HEK293 (cell line): ENCODE measurements around the gene ZNF574.

Source experiments
- CTCF ChIA-PET: fragments of 350-600 bp; formaldehyde crosslinking; extraction: SDS; loops from one replicate; lab custom pipeline; 2021; ENCODE audit warnings: antibody characterized with exemption; lab: Yijun Ruan, JAX
- POLR2A ChIA-PET: fragments of 300-600 bp; formaldehyde crosslinking; extraction: SDS; loops from one replicate; lab custom pipeline; 2020; ENCODE audit warnings: antibody characterized with exemption, inconsistent platforms; lab: Yijun Ruan, JAX
- H3K27ac ChIP-seq: fragments of 200-500 bp; sonication (Bioruptor generic); 2 replicates; pipeline ENCODE4 v1.5.1; 2014; ENCODE audit warnings: low read depth, low read length, control low read depth, inconsistent platforms; ENCODE audit errors: extremely low read depth
- H3K36me3 ChIP-seq, 2 experiments: fragments of 200-500 bp in 1 of 2; sonication (Bioruptor generic) in 1 of 2; 1 replicate in 1 of 2; 2 replicates in 1 of 2; pipeline ENCODE4 v1.5.1; 2014 to 2017; ENCODE audit warnings: inconsistent platforms in 2 of 2, low read length in 2 of 2; ENCODE audit not compliant: control insufficient read depth in 2 of 2, insufficient read depth in 1 of 2
- H3K4me1 ChIP-seq: fragments of 200-500 bp; sonication (Bioruptor generic); 2 replicates; pipeline ENCODE4 v1.5.1; 2014; ENCODE audit warnings: mild to moderate bottlenecking, low read length, inconsistent platforms; ENCODE audit not compliant: control insufficient read depth, insufficient read depth
- H3K4me3 ChIP-seq: 2 replicates; pipeline ENCODE4 v1.5.1; 2011; ENCODE audit warnings: low read depth, mild to moderate bottlenecking, control low read depth, low read length, moderate library complexity
- H3K9me3 ChIP-seq: fragments of 200-500 bp; sonication (Bioruptor generic); 2 replicates; pipeline ENCODE4 v1.5.1; 2014; ENCODE audit warnings: low read depth, low read length, inconsistent platforms; ENCODE audit not compliant: control insufficient read depth, insufficient read depth
- AEBP2 ChIP-seq: fragments of 450-650 bp; formaldehyde crosslinking; IDR thresholded peaks from 2 replicates; pipeline ENCODE4 v1.5.1; 2016; ENCODE audit warnings: missing biosample characterization, missing genetic modification characterization, borderline replicate concordance
- BCL11B ChIP-seq: fragments of 450-650 bp; formaldehyde crosslinking; IDR thresholded peaks from 2 replicates; pipeline ENCODE4 v1.5.1; 2016; ENCODE audit warnings: low read depth, missing biosample characterization, missing genetic modification characterization
- GLI4 ChIP-seq: fragments of 450-650 bp; formaldehyde crosslinking; IDR thresholded peaks from 2 replicates; pipeline ENCODE4 v1.5.1; 2016; ENCODE audit warnings: missing biosample characterization, missing genetic modification characterization
- KLF1 ChIP-seq: fragments of 450-650 bp; formaldehyde crosslinking; IDR thresholded peaks from 2 replicates; pipeline ENCODE4 v1.5.1; 2016; ENCODE audit warnings: missing biosample characterization, missing genetic modification characterization
- KLF9 ChIP-seq: fragments of 450-650 bp; formaldehyde crosslinking; IDR thresholded peaks from 2 replicates; pipeline ENCODE4 v1.5.1; 2016; ENCODE audit warnings: missing biosample characterization, missing genetic modification characterization, low read depth
- SCRT1 ChIP-seq: fragments of 450-650 bp; formaldehyde crosslinking; IDR thresholded peaks from 2 replicates; pipeline ENCODE4 v1.5.1; 2016; ENCODE audit warnings: missing biosample characterization, missing genetic modification characterization, borderline replicate concordance
- SCRT2 ChIP-seq: fragments of 450-650 bp; formaldehyde crosslinking; IDR thresholded peaks from 2 replicates; pipeline ENCODE4 v1.5.1; 2016; ENCODE audit warnings: missing biosample characterization, missing genetic modification characterization
- ZFHX2 ChIP-seq: fragments of 450-650 bp; formaldehyde crosslinking; conservative IDR thresholded peaks from 2 replicates; pipeline ENCODE4 v1.5.1; 2016; ENCODE audit warnings: missing biosample characterization, missing genetic modification characterization
- ZFP69B ChIP-seq: fragments of 450-650 bp; formaldehyde crosslinking; IDR thresholded peaks from 2 replicates; pipeline ENCODE4 v1.5.1; 2016; ENCODE audit warnings: missing biosample characterization, missing genetic modification characterization
- ZNF155 ChIP-seq: fragments of 450-650 bp; formaldehyde crosslinking; IDR thresholded peaks from 2 replicates; pipeline ENCODE4 v1.5.1; 2016; ENCODE audit warnings: missing biosample characterization, missing genetic modification characterization
- ZNF19 ChIP-seq: fragments of 450-650 bp; formaldehyde crosslinking; IDR thresholded peaks from 2 replicates; pipeline ENCODE4; 2016; ENCODE audit warnings: missing biosample characterization, missing genetic modification characterization, low read depth
- ZNF239 ChIP-seq: fragments of 450-650 bp; formaldehyde crosslinking; IDR thresholded peaks from 2 replicates; pipeline ENCODE4 v1.5.1; 2016; ENCODE audit warnings: missing biosample characterization, missing genetic modification characterization
- ZNF24 ChIP-seq: fragments of 450-650 bp; formaldehyde crosslinking; IDR thresholded peaks from 2 replicates; pipeline ENCODE4 v1.5.1; 2016; ENCODE audit warnings: missing biosample characterization, missing genetic modification characterization
- ZNF266 ChIP-seq: fragments of 450-650 bp; formaldehyde crosslinking; IDR thresholded peaks from 2 replicates; pipeline ENCODE4 v1.5.1; 2016; ENCODE audit warnings: missing biosample characterization, missing genetic modification characterization, low read depth
- ZNF449 ChIP-seq: fragments of 450-650 bp; formaldehyde crosslinking; IDR thresholded peaks from 2 replicates; pipeline ENCODE4 v1.5.1; 2017; ENCODE audit warnings: missing biosample characterization, mild to moderate bottlenecking, missing genetic modification characterization, moderate library complexity
- ZNF600 ChIP-seq: fragments of 450-650 bp; formaldehyde crosslinking; IDR thresholded peaks from 2 replicates; pipeline ENCODE4 v1.5.1; 2016; ENCODE audit warnings: missing biosample characterization, missing genetic modification characterization
- ZNF692 ChIP-seq: fragments of 450-650 bp; formaldehyde crosslinking; IDR thresholded peaks from 2 replicates; pipeline ENCODE4 v1.5.1; 2016; ENCODE audit warnings: missing biosample characterization, missing genetic modification characterization
- ZNF704 ChIP-seq: fragments of 450-650 bp; formaldehyde crosslinking; IDR thresholded peaks from 2 replicates; pipeline ENCODE4 v1.5.1; 2016; ENCODE audit warnings: missing biosample characterization, missing genetic modification characterization
- ZNF76 ChIP-seq: fragments of 450-650 bp; formaldehyde crosslinking; IDR thresholded peaks from 2 replicates; pipeline ENCODE4; 2016; ENCODE audit warnings: low read depth, missing biosample characterization, missing genetic modification characterization, borderline replicate concordance
- TF ChIP-seq, protein P1 (sequence below): fragments of 450-650 bp; formaldehyde crosslinking; IDR thresholded peaks from 2 replicates; pipeline ENCODE4 v1.5.1; 2016; ENCODE audit warnings: missing biosample characterization, missing genetic modification characterization
- TF ChIP-seq, protein P2 (sequence below): fragments of 450-650 bp; formaldehyde crosslinking; IDR thresholded peaks from 2 replicates; pipeline ENCODE4 v1.5.1; 2016; ENCODE audit warnings: missing biosample characterization, missing genetic modification characterization
- TF ChIP-seq, protein P3 (sequence below): fragments of 450-650 bp; formaldehyde crosslinking; IDR thresholded peaks from 2 replicates; pipeline ENCODE4 v1.5.1; 2017; ENCODE audit warnings: missing biosample characterization, missing genetic modification characterization

Gene ZNF574

GRCh38 chr19:42078058-42078457, 2.1 kb downstream of the ZNF574 start (continued):
- TF ChIP-seq SCRT1, result 0 out of 2 replicates have a peak, but pooled peaks have one; percentile 50
- peak; percentile 82 for TF ChIP-seq SCRT2
- TF ChIP-seq ZNF76 (tag by site-specific recombination), result 0 out of 2 replicates have a peak, but pooled peaks have one; percentile 29
- TF ChIP-seq, protein P1, sequence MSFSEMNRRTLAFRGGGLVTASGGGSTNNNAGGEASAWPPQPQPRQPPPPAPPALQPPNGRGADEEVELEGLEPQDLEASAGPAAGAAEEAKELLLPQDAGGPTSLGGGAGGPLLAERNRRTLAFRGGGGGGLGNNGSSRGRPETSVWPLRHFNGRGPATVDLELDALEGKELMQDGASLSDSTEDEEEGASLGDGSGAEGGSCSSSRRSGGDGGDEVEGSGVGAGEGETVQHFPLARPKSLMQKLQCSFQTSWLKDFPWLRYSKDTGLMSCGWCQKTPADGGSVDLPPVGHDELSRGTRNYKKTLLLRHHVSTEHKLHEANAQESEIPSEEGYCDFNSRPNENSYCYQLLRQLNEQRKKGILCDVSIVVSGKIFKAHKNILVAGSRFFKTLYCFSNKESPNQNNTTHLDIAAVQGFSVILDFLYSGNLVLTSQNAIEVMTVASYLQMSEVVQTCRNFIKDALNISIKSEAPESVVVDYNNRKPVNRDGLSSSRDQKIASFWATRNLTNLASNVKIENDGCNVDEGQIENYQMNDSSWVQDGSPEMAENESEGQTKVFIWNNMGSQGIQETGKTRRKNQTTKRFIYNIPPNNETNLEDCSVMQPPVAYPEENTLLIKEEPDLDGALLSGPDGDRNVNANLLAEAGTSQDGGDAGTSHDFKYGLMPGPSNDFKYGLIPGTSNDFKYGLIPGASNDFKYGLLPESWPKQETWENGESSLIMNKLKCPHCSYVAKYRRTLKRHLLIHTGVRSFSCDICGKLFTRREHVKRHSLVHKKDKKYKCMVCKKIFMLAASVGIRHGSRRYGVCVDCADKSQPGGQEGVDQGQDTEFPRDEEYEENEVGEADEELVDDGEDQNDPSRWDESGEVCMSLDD (tag by site-specific recombination), result 0 out of 2 replicates have a peak, but pooled peaks have one; percentile 26
- TF ChIP-seq ZNF692 (tag by site-specific recombination), result peak; percentile 94
- peak; percentile 88 for TF ChIP-seq ZFP69B

- CTCF ChIA-PET, result interaction anchor here (0.6 to 1.4 kb wide), 8 partner anchors 13 to 354 kb away, joined by 3 to 6 read pairs (median 4); no protein-coding TSS in a partner anchor
- H3K27ac ChIP-seq, result no peak overlapping the region; the same call in 1 of the 2 replicates
- no peak overlapping the region for H3K4me3 ChIP-seq
- POLR2A ChIA-PET, result no interaction called here
- H3K4me1 ChIP-seq, result peaks cover 11% of the 10 kb centered on the region
- H3K9me3 ChIP-seq, result no peaks in the 10 kb centered on the region
- H3K36me3 ChIP-seq, result peaks cover 44 to 45% of the 10 kb centered on the region in 2 experiments
- TF ChIP-seq SCRT1, result no peak
- no peak for TF ChIP-seq ZNF24 (tag by site-specific recombination)
- TF ChIP-seq ZNF704, result no peak
- no peak for TF ChIP-seq GLI4 (tag by site-specific recombination)
- peak; percentile 65 for TF ChIP-seq ZFHX2
- TF ChIP-seq, protein P2, sequence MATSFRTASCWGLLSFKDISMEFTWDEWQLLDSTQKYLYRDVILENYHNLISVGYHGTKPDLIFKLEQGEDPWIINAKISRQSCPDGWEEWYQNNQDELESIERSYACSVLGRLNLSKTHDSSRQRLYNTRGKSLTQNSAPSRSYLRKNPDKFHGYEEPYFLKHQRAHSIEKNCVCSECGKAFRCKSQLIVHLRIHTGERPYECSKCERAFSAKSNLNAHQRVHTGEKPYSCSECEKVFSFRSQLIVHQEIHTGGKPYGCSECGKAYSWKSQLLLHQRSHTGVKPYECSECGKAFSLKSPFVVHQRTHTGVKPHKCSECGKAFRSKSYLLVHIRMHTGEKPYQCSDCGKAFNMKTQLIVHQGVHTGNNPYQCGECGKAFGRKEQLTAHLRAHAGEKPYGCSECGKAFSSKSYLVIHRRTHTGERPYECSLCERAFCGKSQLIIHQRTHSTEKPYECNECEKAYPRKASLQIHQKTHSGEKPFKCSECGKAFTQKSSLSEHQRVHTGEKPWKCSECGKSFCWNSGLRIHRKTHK (tag by site-specific recombination), result no peak
- no peak for TF ChIP-seq ZNF449 (tag by site-specific recombination)
- TF ChIP-seq KLF9 (tag by site-specific recombination), result peak; percentile 66
- TF ChIP-seq, protein P3, sequence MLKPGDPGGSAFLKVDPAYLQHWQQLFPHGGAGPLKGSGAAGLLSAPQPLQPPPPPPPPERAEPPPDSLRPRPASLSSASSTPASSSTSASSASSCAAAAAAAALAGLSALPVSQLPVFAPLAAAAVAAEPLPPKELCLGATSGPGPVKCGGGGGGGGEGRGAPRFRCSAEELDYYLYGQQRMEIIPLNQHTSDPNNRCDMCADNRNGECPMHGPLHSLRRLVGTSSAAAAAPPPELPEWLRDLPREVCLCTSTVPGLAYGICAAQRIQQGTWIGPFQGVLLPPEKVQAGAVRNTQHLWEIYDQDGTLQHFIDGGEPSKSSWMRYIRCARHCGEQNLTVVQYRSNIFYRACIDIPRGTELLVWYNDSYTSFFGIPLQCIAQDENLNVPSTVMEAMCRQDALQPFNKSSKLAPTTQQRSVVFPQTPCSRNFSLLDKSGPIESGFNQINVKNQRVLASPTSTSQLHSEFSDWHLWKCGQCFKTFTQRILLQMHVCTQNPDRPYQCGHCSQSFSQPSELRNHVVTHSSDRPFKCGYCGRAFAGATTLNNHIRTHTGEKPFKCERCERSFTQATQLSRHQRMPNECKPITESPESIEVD, result no peak
- TF ChIP-seq ZNF239 (tag by site-specific recombination), result no peak
- no peak for TF ChIP-seq BCL11B (tag by site-specific recombination)
- TF ChIP-seq ZNF155, result no peak
- TF ChIP-seq ZNF19 (tag by site-specific recombination), result no peak
- 0 out of 2 replicates have a peak, but pooled peaks have one; percentile 10 for TF ChIP-seq ZNF600 (tag by site-specific recombination)
- no peak for TF ChIP-seq AEBP2 (tag by site-specific recombination)
- no peak for TF ChIP-seq ZNF266 (tag by site-specific recombination)
- peak; percentile 7; the same call in 1 of the 2 replicates for TF ChIP-seq KLF1 (tag by site-specific recombination)
Measured at GRCh38 chr19:42078538-42079275, 2.7 kb downstream of the ZNF574 start.
